Ascending aorta (tissue), 2 donors: ENCODE measurements around the gene CALML3. TPM values are rescaled to one million over a fixed set of nuclear protein-coding genes. Genes with fewer than 3 reads are reported as not detected.
"Not testable (repeated sequence)": the region's sequence is repeated elsewhere in the genome, so short reads cannot be mapped to it uniquely, and the experiment has no call there.

ENCODE experiments used
- DNase-seq, 2 donors: peaks; one replicate each; pipeline ENCODE4 v3.0.0-alpha.2; 2019; ENCODE audit warnings: low spot score in 2 of 2
- H3K27ac ChIP-seq, 2 donors: fragments of 200-600 bp; sonication (generic); one replicate each; pipeline ENCODE4 v1.5.1; 2016 to 2017; ENCODE audit warnings: mild to moderate bottlenecking in 1 of 2
- H3K27me3 ChIP-seq: fragments of 200-600 bp; sonication (generic); one replicate; pipeline ENCODE4 v1.5.1; 2017
- H3K36me3 ChIP-seq, 2 donors: fragments of 200-600 bp; sonication (generic); one replicate each; pipeline ENCODE4 v1.5.1; 2016
- H3K4me1 ChIP-seq, 2 donors: fragments of 200-600 bp; sonication (generic); one replicate each; pipeline ENCODE4 v1.5.1; 2016 to 2017; ENCODE audit warnings: mild to moderate bottlenecking in 1 of 2
- H3K4me3 ChIP-seq, 2 donors: fragments of 200-600 bp; sonication (generic); one replicate each; pipeline ENCODE4 v1.5.1; 2016 to 2017; ENCODE audit warnings: mild to moderate bottlenecking in 1 of 2
- H3K9me3 ChIP-seq, 2 donors: fragments of 200-600 bp; sonication (generic); one replicate each; pipeline ENCODE4 v1.5.1; 2016
- CTCF ChIP-seq, 3 experiments: fragments of 200-600 bp in 2 of 3; fragments of 450-650 bp in 1 of 3; sonication (generic) in 2 of 3; IDR thresholded peaks; one replicate each; pipeline ENCODE4 v1.5.1; 2016 to 2019; ENCODE audit warnings: antibody characterized with exemption in 3 of 3, mild to moderate bottlenecking in 1 of 3, moderate library complexity in 1 of 3
- intact Hi-C: fragments of 100-400 bp; cut with DNase I; formaldehyde crosslinking; loops from one replicate; pipeline ENCODE4 v1.15.1; 2023
- total RNA-seq: library from RNA; depleted of rRNA; stranded (reverse); fragments of >200 nt; gene quantifications from one replicate; pipeline ENCODE4 v1.1.0, GENCODE V29; 2016

The CALML3 gene
- total RNA-seq, 1 donor from 2014 or later: not detected

- intact Hi-C loops: loop anchor here (2.0 kb wide), 1 partner anchor 65 kb away; no protein-coding TSS in a partner anchor
- TF ChIP-seq CTCF (IDR thresholded peaks at IDR 0.05): no peak
- no peaks in the 10 kb centered on the region for H3K27me3 ChIP-seq
- peak overlapping the region; percentile 82 to 91 for H3K27ac ChIP-seq
- H3K36me3 ChIP-seq: no peaks in the 10 kb centered on the region
- H3K4me1 ChIP-seq: peaks cover 27 to 76% of the 10 kb centered on the region in 2 donors
- H3K9me3 ChIP-seq: no peaks in the 10 kb centered on the region
- DNase-seq: peak in 1 of 2 donors; percentile 58
- H3K4me3 ChIP-seq: no peak overlapping the region
Measured at GRCh38 chr10:5555881-5556280, 31.1 kb downstream of the CALML3 start.

GRCh38 chr10:5556576-5556975 lies 31.8 kb downstream of the CALML3 start:
- Histone ChIP-seq H3K27me3 (no peaks in the 10 kb centered on the region), H3K4me3 (no peak overlapping the region), H3K36me3 (no peaks in the 10 kb centered on the region), H3K4me1 (peaks cover 27 to 77% of the 10 kb centered on the region in 2 donors), H3K9me3 (no peaks in the 10 kb centered on the region), H3K27ac (peak overlapping the region; percentile 82 to 91)
- DNase-seq: no peak
- TF ChIP-seq CTCF (IDR thresholded peaks at IDR 0.05): no peak
- intact Hi-C loops: no loop called here

GRCh38 chr10:5557040-5557721 lies 32.4 kb downstream of the CALML3 start:
- Histone ChIP-seq H3K36me3 (no peaks in the 10 kb centered on the region), H3K27me3 (no peaks in the 10 kb centered on the region), H3K27ac (peak overlapping the region; percentile 82 to 91), H3K9me3 (no peaks in the 10 kb centered on the region), H3K4me1 (peaks cover 27 to 77% of the 10 kb centered on the region in 2 donors), H3K4me3 (no peak overlapping the region)
- no peak for DNase-seq
- intact Hi-C loops: no loop called here
- TF ChIP-seq CTCF (IDR thresholded peaks at IDR 0.05): no peak

- peaks cover 27 to 79% of the 10 kb centered on the region in 2 donors for H3K4me1 ChIP-seq
- H3K9me3 ChIP-seq: no peaks in the 10 kb centered on the region
- no peaks in the 10 kb centered on the region for H3K27me3 ChIP-seq
- peak in 1 of 2 donors; percentile 61 for DNase-seq
- TF ChIP-seq CTCF (IDR thresholded peaks at IDR 0.05): no peak
- no peaks in the 10 kb centered on the region for H3K36me3 ChIP-seq
- intact Hi-C loops: no loop called here
- H3K27ac ChIP-seq: peak overlapping the region; percentile 82 to 91
- no peak overlapping the region for H3K4me3 ChIP-seq
Measured at GRCh38 chr10:5557799-5558771, 33.3 kb downstream of the CALML3 start.

- Histone ChIP-seq H3K4me1 (peaks cover 34 to 75% of the 10 kb centered on the region in 2 donors), H3K4me3 (peak overlapping the region in 1 of 2 donors; percentile 20), H3K27ac (peak overlapping the region; percentile 82 to 91)
- H3K9me3 ChIP-seq, H3K36me3 ChIP-seq, DNase-seq, intact Hi-C loops, H3K27me3 ChIP-seq: not testable (repeated sequence)
Measured at GRCh38 chr10:5559022-5559421, 34.3 kb downstream of the CALML3 start.
